Frontal cortex (tissue), 4 donors: ENCODE measurements around the gene MGRN1. TPM values are rescaled to one million over a fixed set of nuclear protein-coding genes. Genes with fewer than 3 reads are reported as not detected.

Source experiments
- DNase-seq, 2 donors: peaks; one replicate each; pipeline ENCODE4 v3.0.0; 2012; ENCODE audit warnings: low spot score in 2 of 2
- FAIRE-seq: peaks from 2 replicates; lab custom pipeline; 2012; peaks lifted over from hg19 to GRCh38; lab: Jason Lieb, UNC
- total RNA-seq: library from RNA; depleted of rRNA; stranded (reverse); fragments of >200 nt; gene quantifications from one replicate; pipeline ENCODE4 v1.2.3, GENCODE V29; 2014
- donor health status: control.
- donor health status: control.
- donor health status: control.

MGRN1 gene
- total RNA-seq, 1 donor from 2014 or later: 33.4 TPM

DNA sequence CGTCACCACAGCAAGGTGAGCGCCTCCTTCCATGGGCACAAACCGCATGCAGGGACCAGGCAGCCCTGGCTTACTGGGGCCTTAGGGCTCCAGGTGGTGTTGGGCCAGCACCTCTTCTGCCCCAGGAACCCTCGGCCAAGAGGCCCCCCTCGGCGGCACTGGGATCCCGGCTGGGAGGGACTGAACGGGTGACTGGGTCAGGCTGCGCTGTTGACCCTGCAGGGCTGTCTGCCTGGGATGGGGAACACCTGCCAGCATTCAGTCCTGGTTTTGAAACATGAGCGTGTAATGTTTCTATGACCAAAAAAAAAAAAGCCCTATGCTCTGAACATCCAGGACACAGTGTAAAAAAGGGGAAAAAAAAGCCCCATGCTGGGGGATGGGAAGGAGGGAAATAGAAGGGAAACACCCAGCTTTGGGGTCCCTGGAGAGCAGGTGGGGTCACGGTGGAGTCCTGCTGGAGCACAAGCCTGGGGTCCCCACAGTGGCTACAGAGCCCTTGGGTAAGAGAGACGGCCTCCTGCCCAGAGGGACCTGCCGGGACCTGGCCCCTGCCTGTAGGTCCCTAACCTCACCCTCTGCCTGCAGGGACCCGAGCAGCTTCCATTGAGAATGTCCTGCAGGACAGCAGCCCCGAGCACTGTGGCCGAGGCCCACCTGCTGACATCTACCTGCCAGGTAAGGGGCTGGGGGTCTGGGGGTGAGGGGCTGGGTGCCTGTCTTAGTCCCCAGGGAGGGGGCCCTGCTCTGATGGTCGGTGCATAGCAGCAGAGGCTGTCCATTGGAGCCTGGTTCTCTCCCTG, 58.8 kb downstream of the MGRN1 start:
- FAIRE-seq (no peak), DNase-seq (no peak)

DNA sequence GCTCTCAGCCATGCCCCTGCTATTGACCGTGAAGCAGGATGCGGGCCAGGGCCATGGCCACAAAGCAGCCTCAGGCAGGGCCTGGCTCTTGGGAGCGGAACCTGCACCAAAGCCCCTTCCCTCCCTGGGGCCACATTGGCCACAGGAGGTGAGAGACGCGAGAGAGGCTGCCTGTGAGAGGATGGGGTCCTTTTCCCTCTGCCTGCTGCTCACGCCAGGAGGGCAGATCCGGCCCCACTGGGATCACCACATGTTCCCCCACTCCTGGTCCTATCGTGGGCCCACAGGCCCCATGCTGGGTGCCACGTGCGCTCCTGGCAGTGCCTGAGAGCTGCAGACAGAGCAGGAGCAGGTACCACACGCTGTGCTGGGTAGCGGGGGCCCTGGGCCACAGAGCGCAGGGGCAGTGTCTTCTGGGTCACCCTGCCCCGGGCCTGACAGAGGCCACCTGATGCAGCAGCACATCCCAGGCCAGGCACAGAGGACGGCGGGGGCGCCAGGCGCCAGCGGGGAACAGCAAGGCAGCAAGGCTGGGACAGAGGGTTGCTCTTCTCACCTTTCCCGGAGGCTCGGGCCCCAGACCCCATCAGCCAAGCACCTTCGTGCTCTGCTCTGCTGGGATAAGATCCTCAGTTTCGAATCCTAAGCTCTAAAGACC, 59.6 kb downstream of the MGRN1 start:
- DNase-seq (no peak), FAIRE-seq (no peak)

DNA sequence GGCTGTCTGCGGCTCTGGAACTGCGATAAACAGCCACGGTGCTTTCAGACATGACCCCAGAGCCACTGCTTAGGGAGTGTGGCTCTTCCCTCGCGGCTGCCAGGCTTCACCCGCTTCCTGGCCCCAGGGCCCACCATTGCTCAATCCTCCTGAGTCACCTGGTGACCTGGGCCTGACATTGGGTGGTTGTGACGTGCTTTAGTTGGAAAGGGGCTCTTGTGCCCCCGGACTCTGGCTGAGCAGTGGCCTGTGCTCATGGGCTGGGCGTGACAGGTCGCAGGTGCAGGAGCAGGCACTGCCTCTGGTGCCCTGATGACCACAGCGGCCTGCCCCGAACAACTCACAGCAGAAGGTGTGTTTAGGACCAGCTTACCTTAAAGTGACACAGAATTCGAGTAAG, 60.1 kb downstream of the MGRN1 start:
- no peak for FAIRE-seq
- no peak for DNase-seq

- no peak for FAIRE-seq
Measured at GRCh38 chr16:4685292-4685691, 60.7 kb downstream of the MGRN1 start.

DNA sequence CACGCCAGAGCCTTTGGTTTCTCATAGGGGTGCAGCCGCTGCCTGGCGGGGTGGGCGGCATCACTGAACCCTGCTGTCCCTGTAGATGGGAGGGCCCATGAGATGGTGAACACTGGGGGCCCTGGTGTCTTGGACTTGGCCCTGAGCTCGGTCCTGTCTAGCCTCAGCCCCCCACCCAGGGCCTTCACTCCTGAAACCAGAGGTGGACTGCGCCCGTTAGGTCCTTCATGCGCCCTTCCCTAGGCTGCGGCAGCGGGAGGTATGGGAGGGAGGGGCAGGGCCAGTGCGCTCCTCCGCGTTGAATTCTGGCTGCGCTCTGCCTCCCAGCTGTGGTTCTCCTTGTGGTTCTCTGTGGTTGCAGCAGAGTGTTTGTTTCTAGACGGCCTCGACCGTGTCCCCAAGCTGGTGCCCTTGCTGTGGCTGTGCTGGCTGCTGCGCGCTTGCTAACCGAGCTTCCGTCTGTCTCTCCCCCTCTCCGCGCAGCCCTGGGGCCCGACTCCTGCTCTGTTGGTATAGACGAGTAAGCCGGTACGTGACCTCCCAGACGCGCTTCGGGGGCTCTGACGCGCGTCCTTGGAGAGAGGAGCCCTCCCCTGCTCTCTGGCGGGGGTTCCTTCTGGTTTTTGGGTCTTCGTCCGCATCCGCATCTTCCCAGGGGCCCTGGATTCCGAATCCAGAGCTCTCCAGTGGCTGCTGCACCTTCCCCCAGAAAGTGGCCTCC, 61.3 kb downstream of the MGRN1 start:
- no peak for FAIRE-seq

More at GRCh38 chr16:4685292-4685691, 60.7 kb downstream of the MGRN1 start:
- no peak for DNase-seq

DNA sequence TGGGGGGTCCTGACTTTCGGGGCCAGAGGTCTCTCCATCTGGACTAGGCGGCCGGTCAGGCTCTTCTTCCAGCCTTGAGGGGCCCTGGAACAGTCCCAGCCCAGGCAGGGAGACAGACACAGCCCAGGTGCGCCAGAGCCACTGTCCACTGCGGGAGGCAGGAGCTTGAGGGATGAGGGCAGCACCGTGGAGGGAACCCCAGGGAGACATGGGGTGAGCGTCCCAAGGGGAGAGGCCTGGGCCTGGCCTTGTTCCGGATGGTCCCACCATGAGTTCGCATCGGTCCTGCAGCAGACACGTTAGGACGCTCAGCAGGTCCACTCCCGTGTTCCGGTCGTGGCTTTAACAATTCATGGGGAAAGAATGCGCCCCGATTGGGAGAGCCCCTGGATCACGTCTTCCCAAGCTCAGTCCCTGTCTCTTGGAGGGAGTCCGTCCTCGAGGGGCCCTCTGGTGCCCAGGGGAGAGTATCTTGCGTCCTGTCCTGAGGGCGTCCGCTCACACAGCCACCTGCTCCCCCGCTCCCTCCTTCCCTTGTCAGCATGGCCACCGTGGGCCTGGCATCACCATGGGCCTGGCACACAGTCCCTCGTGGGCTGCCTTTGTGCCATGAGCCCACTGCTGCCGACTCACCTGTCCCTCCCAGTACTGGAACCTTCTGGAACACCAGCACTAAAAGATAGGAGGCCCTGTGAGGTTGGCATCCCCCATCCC, 62.0 kb downstream of the MGRN1 start:
- no peak for FAIRE-seq

More for the DNA sequence above, 61.3 kb downstream of the MGRN1 start:
- DNase-seq: no peak

GRCh38 chr16:4687416-4687815, 62.8 kb downstream of the MGRN1 start:
- no peak for DNase-seq
- FAIRE-seq: no peak

More for the DNA sequence above, 62.0 kb downstream of the MGRN1 start:
- DNase-seq: no peak

DNA sequence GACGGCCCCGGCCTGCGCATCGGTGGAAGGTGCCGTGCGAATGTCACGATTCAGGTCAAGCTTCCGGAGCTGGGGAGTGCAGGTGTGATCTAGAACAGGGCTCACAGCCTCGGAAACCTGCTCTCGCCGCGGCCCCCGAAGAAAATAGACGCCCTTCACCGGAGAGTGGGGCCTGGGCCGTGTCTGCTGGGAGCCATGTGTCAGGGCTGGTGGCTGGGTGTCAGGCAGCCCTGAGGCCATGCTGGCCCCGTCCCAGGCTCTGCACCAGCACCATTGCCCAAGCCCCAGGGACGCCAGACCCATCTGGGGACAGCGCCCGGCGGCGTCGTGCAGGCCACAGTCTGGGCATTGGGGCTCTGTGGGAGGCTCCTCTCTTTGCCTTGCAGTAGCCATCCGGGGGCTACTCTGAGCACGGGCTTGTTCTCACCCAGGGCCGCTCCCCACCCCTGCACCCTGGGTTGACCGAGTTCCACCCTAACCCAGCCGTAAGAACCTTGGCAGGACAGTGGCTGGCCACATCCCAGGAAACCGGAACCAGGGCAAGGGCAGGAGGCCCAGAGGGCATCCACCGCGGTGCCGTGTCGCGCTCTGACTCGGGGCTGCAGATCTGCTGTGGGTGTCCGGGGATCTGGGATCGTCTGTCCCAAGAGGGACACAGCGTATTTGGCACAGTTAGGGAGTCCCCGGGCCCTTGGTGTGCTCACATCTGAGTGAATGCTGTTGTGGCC, 63.5 kb downstream of the MGRN1 start:
- no peak for DNase-seq
- no peak for FAIRE-seq

- FAIRE-seq (no peak), DNase-seq (no peak)
Measured at GRCh38 chr16:4688674-4689045, 64.0 kb downstream of the MGRN1 start.

GRCh38 chr16:4689091-4689671, 64.6 kb downstream of the MGRN1 start:
- FAIRE-seq: no peak

DNA sequence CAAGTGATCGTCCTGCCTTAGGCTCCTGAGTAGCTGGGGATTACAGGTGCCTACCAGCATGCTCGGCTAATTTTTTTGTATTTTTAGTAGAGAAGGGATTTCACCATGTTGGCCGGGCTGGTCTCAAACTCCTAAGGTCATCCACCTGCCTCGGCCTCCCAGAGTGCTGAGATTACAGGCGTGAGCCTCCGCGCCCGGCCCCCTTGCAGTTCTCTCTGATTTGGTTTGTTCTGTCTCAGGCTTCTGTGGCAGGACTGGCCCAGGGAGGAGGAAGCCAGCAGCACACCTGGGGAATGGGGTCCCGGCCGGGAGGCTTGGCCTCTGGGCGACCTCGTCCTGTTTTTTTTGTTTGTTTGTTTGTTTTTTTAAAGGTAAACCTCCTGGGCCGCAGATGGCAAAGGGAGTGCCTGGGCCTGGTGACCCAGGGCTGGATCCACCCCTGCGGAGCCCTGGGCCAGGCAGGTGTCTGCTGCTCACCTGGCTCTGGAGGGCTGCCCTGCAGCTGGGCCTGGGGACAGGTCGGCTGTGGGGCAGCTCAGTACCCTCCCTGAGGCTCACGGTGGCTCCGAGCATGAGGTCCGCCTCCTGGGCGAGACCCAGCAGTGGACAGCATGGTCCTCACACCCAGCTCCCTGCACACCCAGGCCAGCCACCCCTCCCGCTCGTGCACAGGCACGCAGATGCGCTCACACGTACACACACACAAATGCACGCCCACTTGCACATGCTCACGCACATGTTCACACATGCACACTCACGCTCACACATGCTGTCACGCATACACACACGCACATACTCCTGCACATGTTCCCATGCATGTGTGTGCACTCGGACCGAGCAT, 65.5 kb downstream of the MGRN1 start:
- DNase-seq: no peak
- no peak for FAIRE-seq

More at GRCh38 chr16:4689091-4689671, 64.6 kb downstream of the MGRN1 start:
- DNase-seq: no peak

GRCh38 chr16:4690946-4691665, 66.5 kb downstream of the MGRN1 start:
- no peak for DNase-seq

DNA sequence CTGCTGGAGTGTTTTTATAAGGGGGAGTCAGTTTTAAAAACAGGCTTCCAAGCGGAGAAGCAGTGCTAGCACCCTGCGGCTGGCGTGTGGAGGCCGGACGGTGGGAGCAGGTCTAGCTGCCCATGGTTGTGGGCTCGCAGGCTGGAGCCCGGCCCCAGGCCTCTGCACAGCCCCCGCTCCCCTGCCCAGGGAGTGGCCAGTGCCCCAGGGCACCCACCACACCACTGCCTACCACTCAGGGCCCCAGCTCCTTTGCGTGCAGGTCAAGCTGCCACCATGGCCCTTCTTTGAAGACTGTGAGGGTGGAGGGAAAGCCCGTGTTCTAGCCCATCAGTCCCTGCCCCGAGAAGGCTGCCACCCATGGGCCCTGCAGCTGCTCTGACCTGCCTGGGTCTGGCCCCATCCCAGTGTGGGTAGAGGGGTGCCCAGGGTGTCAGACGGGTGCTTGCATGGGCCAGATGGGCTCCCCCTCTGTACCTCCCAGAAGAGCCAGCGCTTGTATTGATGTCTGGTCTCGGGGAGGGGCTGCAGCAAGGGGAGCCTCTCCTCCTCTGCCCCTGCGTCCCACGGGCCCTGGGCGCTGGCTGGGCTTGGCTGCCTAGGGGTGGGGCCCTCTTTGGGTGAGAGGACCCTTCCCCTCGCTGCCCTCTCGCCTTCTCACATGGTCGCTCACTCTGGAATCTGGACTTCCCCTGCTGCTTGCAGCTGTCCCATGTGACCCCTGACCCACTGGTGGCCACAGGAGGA, 67.2 kb downstream of the MGRN1 start:
- FAIRE-seq (no peak), DNase-seq (no peak)

More at GRCh38 chr16:4690946-4691665, 66.5 kb downstream of the MGRN1 start:
- no peak for FAIRE-seq

DNA sequence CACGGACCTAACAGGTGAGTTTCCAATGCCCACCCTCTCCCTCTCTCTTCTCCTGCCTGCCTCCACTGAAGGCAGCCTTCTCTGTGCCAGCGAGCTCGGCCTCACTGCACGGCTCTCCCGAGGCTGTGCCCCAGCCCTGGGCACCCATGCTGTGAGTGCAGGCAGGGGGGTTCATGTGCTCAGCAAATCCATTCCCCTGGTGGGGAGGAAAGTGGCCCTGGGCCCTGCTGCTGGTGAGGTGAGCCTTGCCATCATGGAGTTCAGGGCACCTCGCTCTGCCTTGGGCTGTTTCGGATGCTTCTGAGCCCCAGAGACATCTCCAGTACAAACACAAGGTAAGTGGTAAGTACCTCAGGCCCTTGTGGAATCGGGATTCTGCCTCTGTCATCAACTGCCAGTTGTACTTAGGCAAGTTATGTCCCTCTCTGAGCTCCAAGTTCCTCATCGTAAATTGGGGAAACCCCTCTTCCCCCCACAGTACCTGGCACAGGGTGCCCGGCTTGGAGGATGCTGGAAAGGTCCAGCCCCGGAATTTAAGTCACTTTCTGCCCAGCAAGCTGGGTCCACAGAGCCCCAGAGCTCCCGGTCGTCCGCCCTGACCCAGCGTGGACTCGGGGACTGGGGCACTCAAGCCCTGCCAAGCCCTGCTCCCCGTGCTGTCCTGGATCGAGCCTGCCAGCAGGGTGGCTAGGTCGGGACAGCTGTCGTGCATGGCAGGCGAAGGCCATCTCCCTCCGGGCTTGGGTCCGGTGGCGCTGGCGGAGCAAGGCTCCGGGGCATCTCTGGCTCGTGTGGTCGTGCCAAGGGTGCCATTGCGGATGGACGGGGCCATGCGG, 68.1 kb downstream of the MGRN1 start:
- FAIRE-seq (no peak), DNase-seq (no peak)

GRCh38 chr16:4693296-4693955, 68.8 kb downstream of the MGRN1 start, which contains the start of gene NUDT16L1:
Gene NUDT16L1 (plus strand): TSS chr16:4693562. CDS start chr16:4693727, 165 bp downstream.
- DNase-seq (peak; percentile 99), FAIRE-seq (no peak)
